Bronchial epithelial cell (primary cell): Measurements from ENCODE around the gene LIN37. TPM values are rescaled to one million over a fixed set of nuclear protein-coding genes. Genes with fewer than 3 reads are reported as not detected.

ENCODE experiments used
- DNase-seq: peaks from one replicate; pipeline ENCODE4 v3.0.0-alpha.2; 2010; ENCODE audit warnings: low read depth
- FAIRE-seq: peaks from 2 replicates; lab custom pipeline; 2011; peaks lifted over from hg19 to GRCh38; lab: Jason Lieb, UNC
- H3K27me3 ChIP-seq: 2 replicates; pipeline ENCODE4 v1.5.1; 2011; ENCODE audit warnings: low read length; ENCODE audit not compliant: control insufficient read depth, insufficient read depth
- H3K36me3 ChIP-seq: 2 replicates; pipeline ENCODE4 v1.5.1; 2011; ENCODE audit warnings: low read length; ENCODE audit not compliant: control insufficient read depth, insufficient read depth
- H3K4me3 ChIP-seq: 2 replicates; pipeline ENCODE4 v1.5.1; 2011; ENCODE audit warnings: mild to moderate bottlenecking, low read depth, low read length, control low read depth
- total RNA-seq: library from RNA; depleted of rRNA; stranded (reverse); fragments of >200 nt; gene quantifications from 2 replicates; pipeline ENCODE4 v1.2.1, GENCODE V29; 2014
- TF ChIP-seq, protein P1 (sequence below): IDR thresholded peaks from 2 replicates; pipeline ENCODE4 v1.5.1; 2011; ENCODE audit warnings: mild to moderate bottlenecking, moderate library complexity, low read length, control low read depth, inconsistent platforms; ENCODE audit not compliant: insufficient read depth, severe bottlenecking

LIN37 gene
- total RNA-seq, 1 donor from 2014 or later = 5.3 TPM

DNA sequence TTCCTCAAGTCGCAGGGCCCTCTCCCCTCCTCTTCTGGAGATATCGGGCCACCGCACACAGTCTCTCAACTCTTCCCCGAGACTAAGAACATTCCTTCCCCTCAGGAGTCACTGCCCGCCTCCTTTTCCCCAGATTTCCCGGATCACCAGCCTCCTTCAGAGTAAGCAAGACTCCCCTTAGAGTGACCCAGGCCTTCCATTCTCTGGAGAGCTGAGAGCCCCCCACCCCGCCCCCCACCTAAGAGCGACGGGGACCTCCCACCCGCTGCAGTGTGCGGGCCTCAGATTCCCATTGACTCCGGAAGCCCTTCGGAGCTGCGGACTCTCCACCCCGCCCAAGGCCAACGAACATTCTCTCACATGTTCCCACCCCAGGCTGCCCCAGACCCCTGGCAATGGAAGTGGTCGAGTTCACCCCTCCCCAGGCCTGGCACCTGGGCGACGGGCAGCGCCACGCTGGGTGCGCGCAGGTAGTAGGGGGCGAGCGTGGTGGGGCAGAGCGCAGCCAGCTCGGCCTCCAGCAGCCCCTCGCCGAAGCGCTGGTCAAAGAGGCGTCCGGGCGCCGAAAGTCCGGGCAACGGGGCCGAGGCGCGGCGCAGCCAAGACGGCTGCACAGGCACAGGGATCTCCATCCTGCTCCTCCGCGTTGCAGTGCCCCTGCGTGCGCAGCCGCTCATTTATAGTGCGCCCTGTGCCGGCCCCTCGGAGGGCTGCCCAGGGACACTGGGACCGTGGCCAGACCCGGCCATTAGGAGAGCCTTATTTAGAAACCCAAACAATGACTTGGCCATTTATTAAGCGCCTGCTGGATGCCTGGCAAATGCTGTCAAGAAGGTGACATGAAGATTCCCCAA is 8.2 kb downstream of the LIN37 start, which contains the start of gene HSPB6:
Gene HSPB6 (minus strand): TSS at position 653 of the 854 bp plus-strand sequence. CDS start 21 bp downstream, at position 632.
- Histone ChIP-seq H3K4me3 (peak within 1 kb of the TSS; percentile 37), H3K27me3 (no peaks in the 10 kb centered on the region), H3K36me3 (peaks cover 19% of the 10 kb centered on the region)
- TF ChIP-seq, protein P1, sequence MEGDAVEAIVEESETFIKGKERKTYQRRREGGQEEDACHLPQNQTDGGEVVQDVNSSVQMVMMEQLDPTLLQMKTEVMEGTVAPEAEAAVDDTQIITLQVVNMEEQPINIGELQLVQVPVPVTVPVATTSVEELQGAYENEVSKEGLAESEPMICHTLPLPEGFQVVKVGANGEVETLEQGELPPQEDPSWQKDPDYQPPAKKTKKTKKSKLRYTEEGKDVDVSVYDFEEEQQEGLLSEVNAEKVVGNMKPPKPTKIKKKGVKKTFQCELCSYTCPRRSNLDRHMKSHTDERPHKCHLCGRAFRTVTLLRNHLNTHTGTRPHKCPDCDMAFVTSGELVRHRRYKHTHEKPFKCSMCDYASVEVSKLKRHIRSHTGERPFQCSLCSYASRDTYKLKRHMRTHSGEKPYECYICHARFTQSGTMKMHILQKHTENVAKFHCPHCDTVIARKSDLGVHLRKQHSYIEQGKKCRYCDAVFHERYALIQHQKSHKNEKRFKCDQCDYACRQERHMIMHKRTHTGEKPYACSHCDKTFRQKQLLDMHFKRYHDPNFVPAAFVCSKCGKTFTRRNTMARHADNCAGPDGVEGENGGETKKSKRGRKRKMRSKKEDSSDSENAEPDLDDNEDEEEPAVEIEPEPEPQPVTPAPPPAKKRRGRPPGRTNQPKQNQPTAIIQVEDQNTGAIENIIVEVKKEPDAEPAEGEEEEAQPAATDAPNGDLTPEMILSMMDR = no peak
- no peak for DNase-seq
- FAIRE-seq = no peak

DNA sequence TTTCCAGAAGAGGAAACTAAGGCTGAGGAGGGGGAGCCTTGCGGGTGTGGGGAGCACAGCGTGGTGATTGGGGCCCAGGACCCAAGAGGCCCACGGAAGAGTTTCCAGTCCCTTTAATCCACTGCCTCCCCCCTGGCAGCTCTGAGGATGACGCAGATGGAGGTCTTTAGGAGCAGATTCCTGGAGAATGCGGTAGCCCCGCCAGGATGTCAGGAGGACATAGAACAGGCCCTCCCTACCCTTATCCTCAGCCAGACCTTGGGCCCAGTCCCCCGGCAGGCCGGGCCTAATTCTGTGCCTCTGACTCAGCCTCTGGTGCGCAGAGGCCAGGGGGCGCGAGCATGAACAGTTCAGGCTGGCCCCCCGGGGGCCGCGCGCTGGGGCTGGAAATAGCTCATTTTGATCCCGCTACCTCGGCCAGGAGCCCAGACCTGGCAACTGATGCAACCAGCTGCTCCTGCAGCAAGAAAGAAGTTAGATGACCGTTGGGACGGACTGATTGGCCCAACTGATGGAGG is 8.9 kb downstream of the LIN37 start:
- no peaks in the 10 kb centered on the region for H3K27me3 ChIP-seq
- peak overlapping the region; percentile 37 for H3K4me3 ChIP-seq
- FAIRE-seq (no peak), DNase-seq (no peak)
- TF ChIP-seq, protein P1 = no peak
- peaks cover 22% of the 10 kb centered on the region for H3K36me3 ChIP-seq

DNA sequence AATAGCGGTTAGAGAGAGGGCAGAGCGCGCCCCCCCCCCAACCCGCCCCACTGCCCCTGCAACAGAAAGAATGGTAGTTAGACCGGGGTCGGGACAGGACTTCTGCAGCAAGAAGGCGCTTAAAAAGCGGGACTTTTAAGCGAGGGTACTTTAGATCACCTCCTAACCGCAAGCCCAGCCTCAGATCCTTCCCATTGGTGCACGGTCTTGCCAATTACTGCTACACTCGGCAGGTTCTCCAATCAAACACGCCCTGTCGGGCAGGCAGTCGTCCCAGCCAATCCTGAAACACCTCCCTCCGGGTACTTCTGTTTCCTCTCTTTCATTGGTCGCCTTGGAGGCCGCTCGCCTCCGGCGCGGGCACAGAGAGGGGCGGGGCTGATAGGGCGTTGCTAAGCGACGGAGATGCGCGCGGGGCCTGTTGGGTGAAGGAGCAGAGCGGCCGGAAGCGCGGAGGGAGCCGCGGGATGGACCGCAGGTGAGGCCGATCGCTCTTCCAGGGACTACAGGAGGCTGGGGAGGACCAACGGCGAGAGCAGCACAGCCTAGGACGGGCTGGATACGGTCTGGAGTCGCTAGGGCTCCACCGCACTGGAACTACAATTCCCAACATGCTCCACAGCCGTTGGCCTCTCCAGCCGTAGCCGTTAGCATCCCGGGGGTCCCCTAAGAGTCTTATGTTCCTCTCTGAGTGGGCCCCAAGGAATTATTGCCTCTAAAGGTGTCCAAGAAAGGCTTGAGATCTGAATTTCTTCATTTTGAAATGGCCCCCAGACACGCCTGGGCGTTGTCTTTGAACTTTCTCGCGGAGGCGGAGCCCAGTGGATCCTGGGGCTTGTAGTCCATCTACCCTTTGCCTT is 9.6 kb downstream of the LIN37 start, which contains the start of gene PROSER3:
Gene PROSER3 (plus strand): TSS at position 428 of the 860 bp plus-strand sequence. CDS start 40 bp downstream, at position 468.
- TF ChIP-seq, protein P1 = no peak
- DNase-seq = peak; percentile 98

DNA sequence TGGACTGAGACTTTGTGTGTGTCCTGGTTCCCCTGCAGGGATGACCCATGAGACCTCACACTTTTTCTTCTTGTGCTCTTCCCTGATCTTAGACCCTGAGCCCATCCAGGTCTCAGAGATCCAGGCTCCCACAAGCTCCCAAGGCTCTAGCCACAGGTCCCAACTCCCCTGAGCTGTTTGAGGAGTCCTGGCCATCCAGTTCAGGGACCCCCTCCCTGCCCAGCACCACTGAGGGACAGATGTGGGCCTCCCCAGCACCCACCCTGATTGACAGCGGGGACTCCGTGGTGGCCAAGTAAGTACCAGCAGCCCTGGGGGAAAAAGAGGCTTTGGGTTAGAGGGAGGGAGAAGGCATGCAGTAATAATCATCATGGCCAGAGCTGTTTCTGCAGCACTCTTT is 11.3 kb downstream of the LIN37 start:
- FAIRE-seq = no peak
- no peak overlapping the region for H3K4me3 ChIP-seq
- TF ChIP-seq, protein P1 = no peak

More for the DNA sequence above, 9.6 kb downstream of the LIN37 start, which contains the start of gene PROSER3:
- H3K27me3 ChIP-seq = no peaks in the 10 kb centered on the region
- peak within 1 kb of the TSS; percentile 76 for H3K4me3 ChIP-seq
- H3K36me3 ChIP-seq = peaks cover 18% of the 10 kb centered on the region
- peak; percentile 95 for FAIRE-seq

DNA sequence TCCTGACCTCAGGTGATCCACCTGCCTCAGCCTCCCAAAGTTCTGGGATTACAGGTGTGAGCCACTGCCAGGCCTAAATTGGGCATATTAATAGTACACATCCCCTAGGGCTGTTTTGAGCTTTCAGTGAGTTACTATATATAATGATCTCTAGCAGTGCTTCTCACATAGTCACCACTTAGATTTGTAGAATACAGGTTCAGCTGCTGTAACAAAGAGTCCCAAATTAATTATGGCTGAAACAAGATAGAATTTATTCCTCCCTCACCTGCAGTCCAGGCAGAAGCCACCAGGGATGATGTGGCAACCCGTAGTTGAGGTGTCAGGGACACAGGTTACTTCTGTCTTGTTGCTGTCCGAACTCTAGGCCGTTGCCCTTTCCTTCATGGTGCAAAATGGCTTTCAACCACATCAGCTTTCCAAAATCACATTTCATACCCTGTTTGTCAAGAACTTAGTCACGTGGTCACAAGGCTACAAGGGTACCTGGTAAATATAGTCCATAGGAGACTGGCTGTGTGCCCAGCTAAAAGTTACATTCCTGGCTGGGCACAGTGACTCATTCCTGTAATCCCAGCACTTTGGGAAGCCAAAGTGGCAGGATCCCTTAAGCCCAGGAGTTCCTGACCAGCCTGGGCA is 12.5 kb downstream of the LIN37 start:
- TF ChIP-seq, protein P1 = no peak
- H3K4me3 ChIP-seq = no peak overlapping the region
- DNase-seq (peak; percentile 36), FAIRE-seq (no peak)
- H3K27me3 ChIP-seq = no peaks in the 10 kb centered on the region
- peaks cover 17% of the 10 kb centered on the region for H3K36me3 ChIP-seq

More for the DNA sequence above, 11.3 kb downstream of the LIN37 start:
- Histone ChIP-seq H3K27me3 (no peaks in the 10 kb centered on the region), H3K36me3 (peaks cover 12% of the 10 kb centered on the region)
- DNase-seq = no peak
